Muscle of leg (tissue), 16 donors: Measurements from ENCODE around the gene TIMP4. TPM values are rescaled to one million over a fixed set of nuclear protein-coding genes. Genes with fewer than 3 reads are reported as not detected.

Source experiments
- DNase-seq: peaks from one replicate; pipeline ENCODE4 v3.0.0; 2013
- H3K27ac ChIP-seq: one replicate; pipeline ENCODE4 v1.5.1; 2013; ENCODE audit warnings: mild to moderate bottlenecking, low read length, control low read depth
- H3K27me3 ChIP-seq: one replicate; pipeline ENCODE4 v1.6.1; 2013; ENCODE audit warnings: low read length; ENCODE audit not compliant: control insufficient read depth, insufficient read depth
- H3K36me3 ChIP-seq: one replicate; pipeline ENCODE4 v1.6.1; 2013; ENCODE audit warnings: low read length; ENCODE audit not compliant: control insufficient read depth, insufficient read depth
- H3K4me1 ChIP-seq: one replicate; pipeline ENCODE4 v1.6.1; 2013; ENCODE audit warnings: low read length; ENCODE audit not compliant: control insufficient read depth, insufficient read depth
- H3K4me3 ChIP-seq: one replicate; pipeline ENCODE4 v1.5.1; 2013; ENCODE audit warnings: low read length, control low read depth
- H3K9me3 ChIP-seq: replicated peaks from 2 replicates; pipeline ENCODE4 v1.6.1; 2013; ENCODE audit warnings: low read depth, low read length; ENCODE audit not compliant: control insufficient read depth
- WGBS: methylation state at CpG from one replicate; pipeline ENCODE4 v1.1.5; 2013; ENCODE audit warnings: missing lambda C conversion rate; ENCODE audit not compliant: insufficient coverage; 5-methylcytosine and 5-hydroxymethylcytosine counted together
- long read RNA-seq, 11 donors: transcript quantifications; one replicate each; lab custom pipeline, GENCODE V29; 2026
- polyA plus RNA-seq, 8 donors: library from polyadenylated mRNA; unstranded; fragments of 120-200 nt; gene quantifications; one replicate each; pipeline versions ENCODE4 v1.2.1 to v1.2.3, GENCODE V29; 2013; ENCODE audit warnings: inconsistent platforms in 1 of 8, low replicate concordance in 1 of 8; ENCODE audit not compliant: insufficient read length in 8 of 8, insufficient read depth in 1 of 8
- total RNA-seq: library from RNA; stranded (reverse); fragments of 120-200 nt; gene quantifications from one replicate; pipeline ENCODE4 v1.2.4, GENCODE V29; 2013

Gene TIMP4
- total RNA-seq: 2.8 TPM
- 1 to 10 TPM; 1.2 to 2.7 (median 1.9) TPM for polyA plus RNA-seq
- long read RNA-seq, donor 1, partial matches to known transcripts: 0 of 1 reads
- long read RNA-seq, donor 1, other reads (novel, unspliced or antisense): 0 of 1 reads
- long read RNA-seq, donor 2: 0 reads
- long read RNA-seq, donor 3, partial matches to known transcripts: 0 of 3 reads
- long read RNA-seq, donor 3, other reads (novel, unspliced or antisense): 0 of 3 reads
- long read RNA-seq, donor 4, partial matches to known transcripts: 0 of 1 reads
- long read RNA-seq, donor 4, other reads (novel, unspliced or antisense): 0 of 1 reads
- long read RNA-seq, donor 5: 0 reads
- long read RNA-seq, donor 6, partial matches to known transcripts: 0 of 4 reads
- long read RNA-seq, donor 6, other reads (novel, unspliced or antisense): 0 of 4 reads
- long read RNA-seq, donor 7, partial matches to known transcripts: 0 of 2 reads
- long read RNA-seq, donor 7, other reads (novel, unspliced or antisense): 0 of 2 reads
- long read RNA-seq, donor 8, partial matches to known transcripts: 0 of 4 reads
- long read RNA-seq, donor 8, other reads (novel, unspliced or antisense): 0 of 4 reads
- long read RNA-seq, donor 9: 0 reads
- long read RNA-seq, donor 10, partial matches to known transcripts: 0 of 2 reads
- long read RNA-seq, donor 10, other reads (novel, unspliced or antisense): 0 of 2 reads
- long read RNA-seq, donor 11: 0 reads

GRCh38 chr3:12158387-12159226 is at the start of gene TIMP4:
TSS of gene TIMP4 (minus strand) at chr3:12158912. CDS start at chr3:12158840, 72 bp downstream.
- Histone ChIP-seq H3K4me1 (peaks cover 20% of the 10 kb centered on the region), H3K4me3 (peak within 1 kb of the TSS; percentile 31), H3K9me3 (no peaks in the 10 kb centered on the region), H3K36me3 (no peaks in the 10 kb centered on the region), H3K27ac (no peak within 1 kb of the TSS), H3K27me3 (peaks cover 8% of the 10 kb centered on the region)
- peak; percentile 38 for DNase-seq
- 5% methylated on average over 33 of the region's 34 CpGs for WGBS

GRCh38 chr3:12205171-12205570 is 46.5 kb upstream of the TIMP4 start:
- H3K9me3 ChIP-seq: no peaks in the 10 kb centered on the region
- H3K27me3 ChIP-seq: no peaks in the 10 kb centered on the region
- H3K27ac ChIP-seq: no peak overlapping the region
- no peak for DNase-seq
- WGBS: no CpG with 5 or more reads among the region's 4 CpGs
- no peaks in the 10 kb centered on the region for H3K36me3 ChIP-seq
- H3K4me1 ChIP-seq: no peaks in the 10 kb centered on the region
- H3K4me3 ChIP-seq: no peak overlapping the region

- H3K4me1 ChIP-seq: no peaks in the 10 kb centered on the region
- H3K27me3 ChIP-seq: no peaks in the 10 kb centered on the region
- H3K27ac ChIP-seq: no peak overlapping the region
- H3K4me3 ChIP-seq: no peak overlapping the region
- WGBS: no CpG with 5 or more reads among the region's 2 CpGs
- no peaks in the 10 kb centered on the region for H3K36me3 ChIP-seq
- no peaks in the 10 kb centered on the region for H3K9me3 ChIP-seq
- no peak for DNase-seq
Observed at GRCh38 chr3:12201813-12202212, 43.1 kb upstream of the TIMP4 start.

GRCh38 chr3:12198301-12198700 is 39.6 kb upstream of the TIMP4 start:
- no peak overlapping the region for H3K4me3 ChIP-seq
- no peak for DNase-seq
- WGBS: 0% methylated on average over 1 of the region's 5 CpGs
- no peaks in the 10 kb centered on the region for H3K9me3 ChIP-seq
- H3K36me3 ChIP-seq: no peaks in the 10 kb centered on the region
- peaks cover 2% of the 10 kb centered on the region for H3K4me1 ChIP-seq
- no peaks in the 10 kb centered on the region for H3K27me3 ChIP-seq
- H3K27ac ChIP-seq: no peak overlapping the region

- Histone ChIP-seq H3K9me3 (no peaks in the 10 kb centered on the region), H3K36me3 (no peaks in the 10 kb centered on the region), H3K4me3 (no peak overlapping the region), H3K27ac (no peak overlapping the region), H3K27me3 (no peaks in the 10 kb centered on the region), H3K4me1 (peaks cover 2% of the 10 kb centered on the region)
- no peak for DNase-seq
Observed at GRCh38 chr3:12197475-12197874, 38.8 kb upstream of the TIMP4 start.

GRCh38 chr3:12196684-12197083 is 38.0 kb upstream of the TIMP4 start:
- H3K4me1 ChIP-seq: peaks cover 2% of the 10 kb centered on the region
- no peaks in the 10 kb centered on the region for H3K9me3 ChIP-seq
- H3K36me3 ChIP-seq: no peaks in the 10 kb centered on the region
- no peaks in the 10 kb centered on the region for H3K27me3 ChIP-seq
- H3K27ac ChIP-seq: no peak overlapping the region
- WGBS: no CpG with 5 or more reads among the region's 3 CpGs
- DNase-seq: no peak
- H3K4me3 ChIP-seq: no peak overlapping the region

GRCh38 chr3:12195231-12195630 is 36.5 kb upstream of the TIMP4 start:
- peaks cover 2% of the 10 kb centered on the region for H3K4me1 ChIP-seq
- H3K4me3 ChIP-seq: no peak overlapping the region
- H3K27ac ChIP-seq: no peak overlapping the region
- no peaks in the 10 kb centered on the region for H3K27me3 ChIP-seq
- H3K9me3 ChIP-seq: no peaks in the 10 kb centered on the region
- no peaks in the 10 kb centered on the region for H3K36me3 ChIP-seq
- WGBS: no CpG with 5 or more reads among the region's 4 CpGs
- no peak for DNase-seq

GRCh38 chr3:12194669-12195161 is 36.0 kb upstream of the TIMP4 start:
- Histone ChIP-seq H3K4me1 (peaks cover 2% of the 10 kb centered on the region), H3K27me3 (no peaks in the 10 kb centered on the region), H3K9me3 (no peaks in the 10 kb centered on the region), H3K4me3 (no peak overlapping the region), H3K27ac (no peak overlapping the region), H3K36me3 (no peaks in the 10 kb centered on the region)
- DNase-seq: no peak
- whole genome bisulfite sequencing: 71% methylated on average over 3 of the region's 3 CpGs

- peak; percentile 39 for DNase-seq
- no peak overlapping the region for H3K27ac ChIP-seq
- H3K4me1 ChIP-seq: peaks cover 2% of the 10 kb centered on the region
- no peaks in the 10 kb centered on the region for H3K27me3 ChIP-seq
- H3K36me3 ChIP-seq: no peaks in the 10 kb centered on the region
- no peaks in the 10 kb centered on the region for H3K9me3 ChIP-seq
- 43% methylated on average over 1 of the region's 3 CpGs for WGBS
- H3K4me3 ChIP-seq: no peak overlapping the region
Observed at GRCh38 chr3:12194209-12194608, 35.5 kb upstream of the TIMP4 start.
